CD4-positive, alpha-beta T cell treated with Interleukin-10 for 1 hour (primary cell): ENCODE results near the gene TTLL9.
"Not testable (repeated sequence)": the region's sequence is repeated elsewhere in the genome, so short reads cannot be mapped to it uniquely, and the experiment has no call there.

Experiments used
- DNase-seq: peaks from one replicate; pipeline ENCODE4 v3.0.0-alpha.2; 2020

Gene TTLL9

GRCh38 chr20:31920275-31920855 is 49.9 kb downstream of the TTLL9 start:
- DNase-seq: no peak

DNA sequence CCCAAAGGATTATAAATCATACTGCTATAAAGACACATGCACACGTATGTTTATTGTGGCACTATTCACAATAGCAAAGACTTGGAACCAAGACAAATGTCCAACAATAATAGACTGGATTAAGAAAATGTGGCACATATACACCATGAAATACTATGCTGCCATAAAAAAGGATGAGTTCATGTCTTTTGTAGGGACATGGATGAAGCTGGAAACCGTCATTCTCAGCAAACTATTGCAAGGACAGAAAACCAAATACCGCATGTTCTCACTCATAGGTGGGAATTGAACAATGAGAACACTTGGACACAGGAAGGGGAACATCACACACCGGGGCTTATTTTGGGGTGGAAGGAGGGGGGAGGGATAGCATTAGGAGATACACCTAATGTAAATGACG is 51.0 kb downstream of the TTLL9 start:
- not testable (repeated sequence) for DNase-seq

DNA sequence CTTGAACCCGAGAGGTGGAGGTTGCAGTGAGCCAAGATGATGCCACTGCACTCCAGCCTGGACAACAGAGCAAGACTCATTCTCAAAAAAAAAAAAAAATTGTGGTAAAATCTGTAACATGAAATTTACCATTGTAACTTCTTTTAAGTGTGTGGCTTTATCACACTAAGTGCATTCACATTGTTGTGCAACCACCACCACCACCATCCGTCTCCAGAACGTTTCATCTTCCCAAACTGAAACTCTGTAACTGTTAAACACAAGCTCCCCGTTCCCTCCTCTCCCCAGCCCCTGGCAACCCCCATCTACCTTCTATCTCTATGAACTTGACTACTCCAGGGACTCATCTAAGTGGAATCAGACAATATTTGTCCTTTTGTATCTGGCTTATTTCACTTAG is 51.7 kb downstream of the TTLL9 start:
- no peak for DNase-seq

DNA sequence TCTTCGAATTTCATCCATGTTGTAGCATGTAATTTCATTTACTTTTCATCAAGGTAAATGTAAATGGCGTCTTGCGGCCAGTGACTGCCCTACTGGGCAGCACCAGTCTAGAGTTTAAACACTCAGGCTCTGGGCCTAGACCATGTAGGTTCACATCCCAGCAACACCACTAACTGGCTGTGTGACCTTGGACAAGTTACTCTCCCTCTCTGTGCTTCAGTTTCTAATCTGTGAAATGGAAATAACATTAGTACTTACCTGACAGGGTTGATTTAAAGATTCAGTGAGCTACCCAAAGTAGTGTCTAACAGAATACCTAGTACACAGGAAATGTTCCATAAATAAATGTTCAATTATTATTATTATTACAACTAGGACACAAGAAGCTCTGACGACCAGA is 52.2 kb downstream of the TTLL9 start:
- no peak for DNase-seq

DNA sequence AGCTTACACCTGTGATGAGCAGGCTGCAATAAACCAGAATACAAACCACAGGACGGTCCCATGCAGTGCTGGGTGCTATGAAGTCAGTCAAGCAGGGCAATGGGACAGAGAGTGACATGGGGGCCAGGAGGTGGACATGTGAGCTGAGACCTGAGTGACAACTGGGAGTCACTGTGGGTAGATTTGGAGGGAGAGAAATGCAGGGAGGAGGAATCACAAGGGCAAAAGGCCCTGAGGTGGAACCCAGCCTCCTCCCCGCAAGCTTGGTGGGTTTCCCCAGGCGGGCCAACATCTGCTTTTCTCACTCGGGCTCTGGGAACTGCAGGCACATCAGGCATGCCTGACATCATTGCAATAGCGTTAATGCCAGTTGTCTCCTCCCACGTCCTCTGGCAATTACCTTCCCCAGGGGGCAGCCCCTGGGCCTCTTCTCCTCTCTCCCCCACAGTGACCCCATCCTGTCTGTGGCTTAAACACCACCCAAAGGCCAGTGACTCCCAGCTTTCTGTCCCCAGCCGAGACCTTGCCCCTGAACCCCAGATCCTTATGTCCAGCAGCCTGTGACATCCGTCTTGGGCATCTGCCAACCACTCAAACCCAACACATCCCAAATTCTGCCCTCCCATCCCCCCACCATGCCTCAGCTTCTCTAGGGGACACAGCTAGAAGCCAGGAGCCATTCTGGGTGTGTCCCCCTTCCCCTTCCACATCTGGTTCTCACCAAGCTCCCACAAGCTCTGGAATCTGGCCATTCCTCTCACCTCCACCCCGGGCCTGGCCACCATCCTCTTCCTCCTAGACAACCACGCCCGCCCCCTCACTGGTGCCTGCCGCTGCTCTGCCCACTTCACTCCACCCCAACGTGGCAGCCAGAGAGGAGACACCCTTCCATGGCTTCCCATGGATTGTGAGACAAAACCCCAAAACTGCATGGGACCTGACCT is 53.2 kb downstream of the TTLL9 start:
- DNase-seq: no peak

GRCh38 chr20:31924561-31924960 is 54.1 kb downstream of the TTLL9 start:
- no peak for DNase-seq

- no peak for DNase-seq
Measured at GRCh38 chr20:31925631-31926030, 55.2 kb downstream of the TTLL9 start.

DNA sequence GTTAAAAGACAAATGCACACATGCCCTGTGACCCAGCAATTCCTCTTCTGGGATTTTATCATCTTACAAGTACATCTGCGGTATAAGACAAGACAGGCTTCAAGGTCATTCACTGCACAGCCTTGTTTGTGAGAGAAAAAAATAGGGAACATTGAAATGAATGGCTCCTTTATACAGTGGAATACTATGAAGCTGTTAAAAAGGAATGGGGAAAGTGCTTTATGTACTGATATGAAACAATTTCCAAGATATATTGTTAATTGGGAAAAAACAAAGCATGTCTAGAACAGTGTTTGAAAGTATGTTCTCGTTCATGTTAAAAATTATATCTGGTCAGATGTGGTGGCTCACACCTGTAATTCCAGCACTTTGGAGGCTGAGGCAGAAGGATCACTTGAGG is 56.1 kb downstream of the TTLL9 start:
- DNase-seq: no peak

DNA sequence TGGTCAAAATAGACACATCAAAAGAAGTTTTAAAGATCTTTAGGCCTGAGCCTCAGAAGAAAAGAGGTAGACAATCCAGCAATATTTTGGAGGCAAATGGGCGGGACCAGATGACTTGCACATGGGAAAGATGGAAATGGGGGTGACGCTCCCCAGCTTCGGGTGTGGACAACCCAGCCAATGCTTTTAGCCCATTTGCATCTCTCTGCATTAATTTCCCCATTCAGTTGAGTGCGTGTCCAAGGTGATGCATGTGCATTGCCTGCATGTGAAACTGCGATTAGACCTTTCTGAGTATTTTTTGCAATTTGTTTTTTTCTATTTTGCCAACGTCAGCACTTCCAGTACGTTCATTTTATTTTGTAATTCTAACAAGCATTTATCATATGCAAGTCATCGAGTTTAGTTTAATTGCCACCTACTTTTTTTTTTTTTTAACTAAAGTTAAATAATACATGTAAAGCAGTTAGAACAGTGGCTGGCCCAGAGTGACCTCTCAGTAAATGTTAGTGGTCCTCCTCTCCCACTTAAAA is 57.3 kb downstream of the TTLL9 start:
- DNase-seq: no peak

DNA sequence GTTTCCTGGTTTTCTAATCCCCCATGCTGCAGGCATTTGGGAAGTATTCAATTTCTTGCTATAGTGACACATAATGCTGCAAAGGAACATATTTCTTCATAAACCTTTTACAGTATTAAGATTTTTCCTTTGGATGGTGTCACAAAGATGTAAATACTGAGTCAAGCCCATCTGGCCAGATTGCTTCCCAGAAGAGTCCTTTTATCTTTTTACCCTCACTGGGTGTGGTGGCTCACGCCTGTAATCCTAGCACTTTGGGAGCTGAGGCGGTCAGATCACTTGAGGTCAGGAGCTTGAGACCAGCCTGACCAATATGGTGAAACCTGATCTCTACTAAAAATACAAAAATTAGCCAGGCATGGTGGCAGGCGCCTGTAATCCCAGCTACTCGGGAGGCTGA is 59.2 kb downstream of the TTLL9 start:
- DNase-seq: not testable (repeated sequence)

GRCh38 chr20:31930779-31931178 is 60.3 kb downstream of the TTLL9 start:
- no peak for DNase-seq

- DNase-seq: no peak
Measured at GRCh38 chr20:31933698-31934097, 63.3 kb downstream of the TTLL9 start.

- DNase-seq: no peak
Measured at GRCh38 chr20:31934491-31934890, 64.1 kb downstream of the TTLL9 start.

DNA sequence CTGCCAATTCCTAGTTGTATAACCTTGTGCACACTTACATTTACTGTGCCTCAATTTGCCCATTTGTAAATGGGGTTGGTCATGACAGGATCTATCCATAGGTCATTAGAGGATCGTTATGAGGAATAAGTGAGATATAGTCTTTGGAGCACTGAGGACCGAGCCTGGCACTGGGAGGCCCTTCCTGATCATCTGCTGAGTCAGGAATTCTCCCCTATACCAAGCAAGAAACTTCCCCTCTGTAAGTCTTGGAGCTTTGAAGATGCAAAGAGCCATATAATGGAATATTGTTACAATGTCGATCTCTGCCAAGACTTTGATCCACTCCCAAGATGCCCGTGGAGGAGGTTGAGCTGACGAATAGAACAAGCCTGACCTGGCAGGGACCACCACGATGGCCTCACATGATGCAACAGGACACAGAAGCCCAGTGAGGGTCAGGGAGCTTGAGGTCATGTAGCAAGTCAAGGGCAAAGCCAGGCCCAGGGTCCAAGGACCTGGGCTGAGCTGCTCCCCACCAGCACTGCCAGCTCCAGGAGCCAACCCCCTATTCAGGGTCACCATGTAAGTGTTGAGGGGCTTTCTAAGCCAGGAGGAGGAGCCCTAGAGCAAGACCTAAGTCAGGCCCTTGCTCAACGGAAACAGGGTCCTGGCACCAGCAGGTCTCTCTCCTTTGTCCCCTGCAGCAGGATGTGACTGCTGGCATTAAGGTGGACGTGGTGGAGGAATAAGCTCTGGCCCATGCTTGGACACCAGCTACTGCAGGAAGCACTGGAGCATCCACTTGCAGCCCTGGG is 64.7 kb downstream of the TTLL9 start:
- no peak for DNase-seq

DNA sequence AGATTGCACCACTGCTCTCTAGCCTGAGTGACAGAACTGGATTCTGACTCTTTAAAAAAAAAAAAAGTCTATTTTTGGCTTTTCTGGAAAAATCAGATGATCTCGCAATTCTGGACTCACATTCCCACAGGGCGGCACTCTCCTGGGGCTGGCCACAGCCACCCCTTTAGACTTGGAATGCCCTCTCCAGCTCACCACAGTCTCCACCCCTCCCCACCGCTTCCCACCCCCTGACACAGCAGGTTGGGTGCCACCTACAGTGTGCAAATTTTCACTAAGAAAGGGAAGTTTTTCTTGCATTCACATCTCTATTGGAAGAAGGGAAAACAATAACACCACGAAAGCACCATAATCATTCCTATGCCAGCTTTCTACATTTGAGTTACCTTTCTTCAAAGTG is 66.0 kb downstream of the TTLL9 start:
- DNase-seq: no peak

DNA sequence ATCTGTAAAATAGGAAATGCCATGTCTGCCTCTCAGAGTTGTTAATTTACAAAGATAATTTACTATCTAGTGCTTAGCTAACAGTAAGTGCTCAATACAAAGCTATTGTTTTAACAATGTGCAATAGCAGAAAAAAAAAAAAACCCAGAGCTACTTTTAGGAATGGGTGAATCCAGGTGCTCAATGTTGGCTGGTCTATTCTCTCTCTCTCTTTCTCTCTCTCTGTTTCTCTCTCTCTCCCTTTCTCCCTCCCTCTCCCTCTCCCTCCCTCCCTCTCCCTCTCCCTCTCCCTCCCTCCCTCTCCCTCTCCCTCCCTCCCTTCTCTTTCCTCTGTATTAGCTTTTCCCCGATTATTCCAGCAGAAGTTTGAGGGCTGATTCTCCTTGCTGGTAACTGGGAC is 67.4 kb downstream of the TTLL9 start:
- no peak for DNase-seq

- DNase-seq: no peak
Measured at GRCh38 chr20:31939661-31940060, 69.2 kb downstream of the TTLL9 start.

DNA sequence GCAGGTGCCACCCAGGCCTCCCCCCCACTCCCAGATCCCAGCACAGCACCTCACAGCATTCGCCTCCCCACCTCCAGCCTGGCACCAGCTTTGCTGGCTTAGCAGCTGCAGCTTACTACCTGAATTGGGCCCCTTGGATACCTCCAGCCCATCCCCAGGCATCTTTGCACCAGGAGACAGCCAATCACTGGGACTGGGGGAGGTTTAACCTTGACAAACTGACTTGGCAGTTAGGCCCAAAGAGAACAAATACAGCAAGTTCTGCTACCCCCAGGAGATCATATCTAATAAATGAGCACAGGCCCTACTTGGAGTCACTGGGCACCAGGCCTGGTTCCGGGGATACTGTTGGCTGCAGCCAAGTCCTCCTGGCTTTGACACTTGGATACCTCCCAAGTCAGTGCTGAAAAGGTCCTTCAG is 72.6 kb downstream of the TTLL9 start:
- DNase-seq: no peak

GRCh38 chr20:31945319-31945718 is 74.9 kb downstream of the TTLL9 start:
- DNase-seq: no peak

DNA sequence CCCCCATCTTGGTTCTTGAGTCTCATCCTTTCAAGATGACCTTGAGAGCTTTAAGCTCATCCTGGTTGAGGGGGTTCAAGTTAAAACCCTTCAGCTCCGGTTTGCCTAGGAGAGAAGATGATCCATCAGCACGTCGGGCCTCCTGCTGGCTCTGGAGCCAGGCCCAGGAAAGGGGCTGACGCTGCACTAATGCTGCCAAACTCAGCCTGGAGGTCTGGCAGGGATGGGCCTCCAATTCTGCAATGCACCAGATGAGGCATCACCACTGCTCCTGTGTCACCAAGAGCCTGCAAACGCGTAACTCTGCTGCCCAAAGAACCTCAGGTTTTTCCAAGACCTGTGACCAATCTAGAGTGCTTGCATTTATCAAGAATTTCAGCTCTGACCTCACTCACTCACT is 75.4 kb downstream of the TTLL9 start:
- no peak for DNase-seq

GRCh38 chr20:31948008-31948407 is 77.6 kb downstream of the TTLL9 start:
- DNase-seq: no peak

DNA sequence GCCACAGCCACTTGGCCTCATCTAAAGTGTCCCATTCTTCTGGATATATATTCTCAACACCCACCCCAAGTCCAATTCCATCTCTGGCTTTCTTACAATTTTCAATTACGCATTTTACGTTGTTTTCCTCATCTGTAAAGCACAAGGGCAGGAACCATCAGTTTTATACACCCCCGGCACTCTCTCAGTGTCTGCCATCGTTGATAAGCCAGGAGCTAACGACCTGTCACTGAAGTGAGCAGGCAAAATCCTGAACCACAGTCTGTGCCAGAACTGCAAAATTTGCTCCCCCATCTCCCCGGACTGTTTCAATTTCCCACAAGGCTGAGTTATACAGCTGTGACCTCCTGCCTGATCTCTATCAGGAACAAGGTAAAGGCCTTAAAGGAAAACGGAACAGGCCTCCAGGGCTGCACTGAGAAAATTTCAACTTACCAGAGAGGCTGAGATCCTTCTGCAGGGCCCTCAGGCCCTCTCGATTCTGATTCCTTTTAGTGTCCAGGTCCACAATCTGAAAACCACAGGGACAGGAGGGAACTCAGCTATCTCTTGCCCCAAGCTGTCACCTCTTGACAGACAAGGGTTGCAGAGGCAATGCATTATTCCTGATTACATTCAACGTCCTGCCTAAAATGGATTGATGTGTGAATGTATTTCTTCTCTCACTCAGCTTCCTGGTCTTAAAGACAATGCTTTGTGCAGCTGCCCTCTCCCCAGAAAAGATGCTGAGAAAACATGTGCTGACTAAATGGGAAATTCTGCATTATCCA is 79.6 kb downstream of the TTLL9 start:
- DNase-seq: no peak

DNA sequence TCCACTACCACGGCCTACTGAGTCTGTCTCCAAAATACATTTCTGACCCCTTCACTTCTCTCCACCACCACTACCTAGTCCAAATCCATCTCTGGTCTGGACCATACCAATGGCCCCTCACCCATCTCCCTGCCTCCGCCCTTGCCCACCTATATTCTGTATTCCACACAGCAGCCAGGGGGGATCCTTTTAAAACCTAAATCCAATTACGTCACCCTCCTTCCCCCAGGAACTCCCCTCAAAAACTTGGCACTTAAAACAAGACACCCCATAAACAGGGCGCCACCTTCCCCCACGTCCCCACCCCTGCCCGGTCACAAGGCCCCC is 80.7 kb downstream of the TTLL9 start:
- no peak for DNase-seq
